ENCODE data around the gene DNAAF1. TPM values are rescaled to one million over a fixed set of nuclear protein-coding genes. Genes with fewer than 3 reads are reported as not detected.

The DNAAF1 gene
- total RNA-seq, 1 donor from 2014 or later = not detected

GRCh38 chr16:84155226-84155625 lies 10.1 kb downstream of the DNAAF1 start:
- DNase-seq (ENCODE audit: low spot score) = no peak
- intact Hi-C loops (cut with DNase I) = no loop called here

- intact Hi-C loops (cut with DNase I) = no loop called here
- DNase-seq (ENCODE audit: low spot score) = no peak
These were observed 10.7 kb downstream of the DNAAF1 start for GRCh38 chr16:84155771-84156170.

GRCh38 chr16:84156342-84156784 lies 11.3 kb downstream of the DNAAF1 start:
- no peak for DNase-seq (ENCODE audit: low spot score)
- intact Hi-C loops (cut with DNase I) = no loop called here

DNA sequence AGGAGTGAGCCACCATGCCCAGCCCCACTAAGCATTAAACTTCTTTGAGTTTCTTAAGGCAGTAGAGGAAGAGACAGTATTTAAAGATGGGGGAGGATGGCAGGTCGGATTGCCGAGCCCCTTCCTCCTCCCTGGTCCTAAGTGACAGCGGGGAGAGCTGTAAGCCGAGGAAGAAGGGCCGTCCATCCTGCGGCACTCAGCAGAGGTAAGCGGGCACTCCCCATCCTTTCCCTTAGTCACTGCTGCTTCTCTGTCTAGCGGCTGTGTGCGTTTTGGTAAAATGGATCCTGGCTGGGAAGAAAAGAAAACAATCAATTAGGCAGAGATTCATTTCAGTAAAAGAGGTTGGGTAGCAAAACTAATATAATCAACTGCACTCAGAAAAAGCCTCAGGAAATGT lies 13.9 kb downstream of the DNAAF1 start:
- intact Hi-C loops (cut with DNase I) = no loop called here
- no peak for DNase-seq (ENCODE audit: low spot score)

- intact Hi-C loops (cut with DNase I) = no loop called here
- no peak for DNase-seq (ENCODE audit: low spot score)
These were observed 14.7 kb downstream of the DNAAF1 start for GRCh38 chr16:84159800-84160199.

DNA sequence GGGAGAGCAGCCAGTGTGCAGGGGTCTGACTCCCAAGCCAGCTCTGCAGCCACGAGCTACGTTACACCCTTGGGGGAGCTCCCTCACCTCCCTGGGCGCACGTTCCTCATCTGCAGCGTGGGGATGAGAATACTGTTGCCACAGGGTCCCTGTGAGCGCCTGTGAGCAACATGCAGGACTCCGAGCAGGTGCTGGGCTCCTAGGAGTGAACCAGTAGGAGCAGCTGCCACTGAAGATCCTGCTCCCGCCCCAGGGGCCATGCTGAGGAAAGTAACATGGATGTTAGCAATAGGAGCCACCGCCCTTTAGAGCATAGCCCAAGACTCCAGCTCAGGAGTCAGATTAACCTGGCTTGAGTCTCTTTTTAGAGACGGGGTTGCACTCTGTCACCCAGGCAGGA lies 15.9 kb downstream of the DNAAF1 start:
- no peak for DNase-seq (ENCODE audit: low spot score)
- intact Hi-C loops (cut with DNase I) = no loop called here

- intact Hi-C loops (cut with DNase I) = no loop called here
- DNase-seq (ENCODE audit: low spot score) = no peak
These were observed 16.7 kb downstream of the DNAAF1 start for GRCh38 chr16:84161801-84162200.

GRCh38 chr16:84165746-84166145 lies 20.6 kb downstream of the DNAAF1 start:
- DNase-seq (ENCODE audit: low spot score) = peak; percentile 7
- intact Hi-C loops (cut with DNase I) = no loop called here

DNA sequence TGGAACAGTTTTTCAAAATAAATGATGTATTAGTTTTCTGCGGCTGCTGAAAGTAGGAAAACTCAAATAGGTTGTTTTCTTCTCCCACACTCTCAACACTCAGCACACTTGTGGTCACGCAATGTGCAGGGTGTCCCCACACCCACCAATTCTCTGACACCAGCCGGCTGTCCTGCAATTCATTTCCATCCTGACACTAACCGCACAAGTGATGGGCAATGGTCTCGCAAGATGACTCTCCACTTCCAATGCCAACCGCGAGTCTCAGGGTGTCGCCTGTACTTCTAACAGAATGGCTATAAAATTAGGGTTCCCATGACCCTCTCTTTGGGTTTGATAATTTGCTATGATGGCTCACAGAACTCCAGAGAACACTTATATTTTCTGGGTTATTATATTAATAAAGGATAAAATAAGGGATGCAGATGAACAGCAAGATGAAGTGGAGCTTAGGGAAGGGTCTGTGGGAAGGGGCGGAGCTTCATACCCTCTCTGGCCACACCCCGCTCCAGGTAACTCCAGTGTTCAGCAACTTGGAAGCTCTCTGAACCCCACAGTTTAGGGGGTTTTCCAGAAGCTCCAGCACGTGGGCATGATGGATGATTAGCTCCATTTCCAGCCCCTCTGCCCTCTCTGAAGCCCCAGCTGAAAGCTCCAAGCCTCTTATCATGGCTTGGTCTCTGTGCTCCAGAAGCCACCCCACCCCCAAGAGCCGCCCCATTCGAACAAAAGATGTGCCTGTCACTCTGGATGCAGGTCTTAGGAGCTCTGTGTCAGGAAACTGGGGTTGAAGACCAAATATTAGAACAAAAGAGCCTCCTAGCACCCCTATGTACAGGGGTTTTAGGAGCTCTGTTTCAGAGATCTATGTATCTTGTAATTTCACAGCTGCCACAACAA lies 21.9 kb downstream of the DNAAF1 start:
- intact Hi-C loops (cut with DNase I) = no loop called here
- peak; percentile 43 for DNase-seq (ENCODE audit: low spot score)

- no peak for DNase-seq (ENCODE audit: low spot score)
- intact Hi-C loops (cut with DNase I) = no loop called here
These were observed 24.7 kb downstream of the DNAAF1 start for GRCh38 chr16:84169765-84170310.

DNA sequence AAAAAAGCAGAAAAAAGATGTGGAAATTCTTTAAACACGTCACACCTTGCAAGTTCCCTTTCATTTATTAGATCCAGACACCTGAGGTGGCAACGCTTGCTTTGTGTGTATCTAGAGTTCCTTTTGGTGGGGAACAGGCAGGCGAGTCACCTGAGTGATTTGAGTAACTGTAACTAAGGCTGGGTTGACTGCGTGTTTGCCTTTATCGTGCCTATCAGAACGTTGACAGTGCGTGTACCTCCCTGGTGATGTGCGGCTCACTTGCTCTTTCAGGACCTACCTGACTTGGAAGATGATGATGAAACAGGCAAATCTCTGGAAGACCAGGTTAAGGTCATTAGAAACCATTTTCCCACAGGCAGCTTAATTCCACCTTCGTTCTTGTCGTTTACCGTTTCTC lies 29.3 kb downstream of the DNAAF1 start:
- intact Hi-C loops (cut with DNase I) = no loop called here
- no peak for DNase-seq (ENCODE audit: low spot score)

DNA sequence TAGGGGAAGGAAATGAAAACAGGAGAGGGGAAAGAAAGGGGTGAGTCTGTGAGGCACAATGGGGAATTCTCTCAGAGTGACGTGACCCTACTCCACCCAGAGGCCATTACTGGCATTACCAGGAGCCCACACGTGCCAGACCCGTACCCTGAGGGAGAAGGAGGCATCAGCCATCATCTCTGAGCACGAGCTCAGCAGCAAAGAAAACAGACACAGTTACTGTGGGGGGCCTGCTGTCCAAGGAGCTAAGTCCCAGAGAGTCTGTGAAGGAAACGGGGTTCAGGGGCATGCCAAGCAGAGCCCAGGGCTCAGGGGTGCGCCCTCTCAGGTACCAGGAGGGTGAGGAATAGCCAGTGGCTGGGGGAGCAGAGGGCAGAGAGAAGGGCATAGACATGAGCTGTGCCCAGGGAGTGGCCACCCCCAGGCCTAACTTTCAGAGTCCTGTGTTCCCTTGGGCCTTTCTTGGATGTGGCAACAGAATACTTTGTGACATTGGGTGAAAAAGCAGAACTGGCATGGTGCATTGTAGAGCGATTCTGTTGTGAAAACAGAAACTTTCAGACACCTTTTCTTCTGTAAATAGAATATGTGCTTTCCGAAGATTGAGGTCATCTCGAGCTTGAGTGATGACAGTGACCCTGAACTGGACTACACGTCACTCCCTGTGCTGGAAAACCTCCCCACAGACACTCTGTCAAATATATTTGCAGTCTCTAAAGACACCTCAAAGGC lies 30.4 kb downstream of the DNAAF1 start:
- intact Hi-C loops (cut with DNase I) = loop anchor here (5.0 kb wide), 1 partner anchor 218 kb away; no protein-coding TSS in a partner anchor
- DNase-seq (ENCODE audit: low spot score) = no peak

- DNase-seq (ENCODE audit: low spot score) = peak; percentile 63
- intact Hi-C loops (cut with DNase I) = loop anchor here (5.0 kb wide), 1 partner anchor 219 kb away; no protein-coding TSS in a partner anchor
These were observed 31.3 kb downstream of the DNAAF1 start for GRCh38 chr16:84176192-84177053.

DNA sequence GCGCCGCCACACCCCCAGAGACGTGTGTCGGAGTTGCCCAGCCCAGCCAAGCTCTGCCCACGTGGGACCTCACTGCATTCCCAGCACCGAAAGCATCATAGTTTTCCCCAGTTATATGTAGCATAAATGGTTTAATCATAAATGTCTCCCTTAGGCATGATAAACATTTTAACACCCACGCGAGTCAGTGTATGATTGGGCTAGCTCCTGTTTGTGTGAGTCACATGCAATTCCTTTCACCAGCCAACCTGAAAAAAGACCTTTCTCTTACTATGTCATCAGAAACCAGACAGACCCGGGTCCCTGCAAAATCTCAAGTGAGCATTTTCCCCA lies 32.6 kb downstream of the DNAAF1 start:
- DNase-seq (ENCODE audit: low spot score) = peak; percentile 38
- intact Hi-C loops (cut with DNase I) = loop anchor here (5.0 kb wide), 1 partner anchor 220 kb away; no protein-coding TSS in a partner anchor

- peak; percentile 63 for DNase-seq (ENCODE audit: low spot score)
- intact Hi-C loops (cut with DNase I) = loop anchor here (5.0 kb wide), 1 partner anchor 221 kb away; no protein-coding TSS in a partner anchor
These were observed 33.1 kb downstream of the DNAAF1 start for GRCh38 chr16:84178146-84178765.

- intact Hi-C loops (cut with DNase I) = loop anchor here (5.0 kb wide), 1 partner anchor 222 kb away; no protein-coding TSS in a partner anchor
- DNase-seq (ENCODE audit: low spot score) = no peak
These were observed 33.9 kb downstream of the DNAAF1 start for GRCh38 chr16:84178892-84179611.

GRCh38 chr16:84179612-84180320 lies 34.7 kb downstream of the DNAAF1 start:
- intact Hi-C loops (cut with DNase I) = loop anchor here (5.0 to 10.0 kb wide), 4 partner anchors 32 to 305 kb away; partner anchors contain the start of genes DNAAF1 and HSDL1
- DNase-seq (ENCODE audit: low spot score) = no peak
